GM23338 (cell line): ENCODE data around the gene CRMP1.

Experiments
- CTCF ChIP-seq, 2 experiments: fragments of 200-600 bp in 1 of 2; sonication (generic) in 1 of 2; conservative IDR thresholded peaks; 2 replicates each; pipeline versions ENCODE4 v1.5.1 to v1.6.1; 2016 to 2017; ENCODE audit warnings: antibody characterized with exemption in 2 of 2, low read depth in 2 of 2, mild to moderate bottlenecking in 2 of 2, moderate library complexity in 1 of 2
- EZH2 ChIP-seq: fragments of 200-600 bp; sonication (generic); IDR thresholded peaks from one replicate; pipeline ENCODE4 v1.8.0; 2017; ENCODE audit warnings: antibody characterized with exemption, mild to moderate bottlenecking, low read depth; ENCODE audit not compliant: unreplicated experiment

GRCh38 chr4:5887011-5887360 lies 5.9 kb downstream of the CRMP1 start:
- no peak for TF ChIP-seq CTCF (conservative IDR thresholded peaks at IDR 0.05; ENCODE audit: low read depth in 2 of 2)
- TF ChIP-seq EZH2, result no peak
